GM12801 (cell line): ENCODE measurements around the gene BBC3.
A peak's percentile ranks its signal among the peaks of the same experiment; 100 is the strongest.

ENCODE experiments used
- CTCF ChIP-seq: IDR thresholded peaks from one replicate; pipeline ENCODE4 v1.5.1; 2011; ENCODE audit warnings: control low read depth; ENCODE audit not compliant: insufficient read length; ENCODE audit errors: extremely low read depth

BBC3 gene

GRCh38 chr19:47253970-47254369, 23.0 kb upstream of the BBC3 start:
- no peak for TF ChIP-seq CTCF

- TF ChIP-seq CTCF: no peak
Observed at GRCh38 chr19:47253467-47253881, 22.5 kb upstream of the BBC3 start.

- TF ChIP-seq CTCF: peak; percentile 23
Observed at GRCh38 chr19:47247308-47247990, 16.4 kb upstream of the BBC3 start.

- no peak for TF ChIP-seq CTCF
Observed at GRCh38 chr19:47243776-47244547, 13.0 kb upstream of the BBC3 start.

- TF ChIP-seq CTCF: no peak
Observed at GRCh38 chr19:47243364-47243775, 12.4 kb upstream of the BBC3 start.

GRCh38 chr19:47241919-47242577, 11.0 kb upstream of the BBC3 start:
- no peak for TF ChIP-seq CTCF
